Liver (tissue), 9 donors: ENCODE measurements around the gene USP40. TPM values are rescaled to one million over a fixed set of nuclear protein-coding genes. Genes with fewer than 3 reads are reported as not detected.

Experiments
- DNase-seq: peaks from one replicate; pipeline ENCODE4 v3.0.0-alpha.2; 2017; ENCODE audit warnings: low spot score
- H3K27ac ChIP-seq, 2 donors: one replicate each; pipeline ENCODE4 v1.7.0; 2013; ENCODE audit warnings: inconsistent platforms in 2 of 2, low read length in 2 of 2, control low read depth in 1 of 2, low read depth in 1 of 2, mild to moderate bottlenecking in 1 of 2
- H3K27me3 ChIP-seq, 4 donors: one replicate each; pipeline versions ENCODE4 v1.6.1 to v1.7.0; 2013; ENCODE audit warnings: low read length in 3 of 4, inconsistent platforms in 1 of 4, mild to moderate bottlenecking in 1 of 4, moderate library complexity in 1 of 4; ENCODE audit not compliant: control insufficient read depth in 4 of 4, insufficient read depth in 4 of 4
- H3K36me3 ChIP-seq, 4 donors: one replicate each; pipeline versions ENCODE4 v1.6.1 to v1.7.0; 2013; ENCODE audit warnings: low read length in 3 of 4, mild to moderate bottlenecking in 3 of 4, low read depth in 1 of 4, moderate library complexity in 1 of 4; ENCODE audit not compliant: control insufficient read depth in 4 of 4, insufficient read depth in 3 of 4
- H3K4me1 ChIP-seq, 4 donors: one replicate each; pipeline versions ENCODE4 v1.6.1 to v1.7.0; 2013; ENCODE audit warnings: low read length in 3 of 4, mild to moderate bottlenecking in 3 of 4, moderate library complexity in 1 of 4; ENCODE audit not compliant: control insufficient read depth in 4 of 4, insufficient read depth in 4 of 4
- H3K4me3 ChIP-seq, 3 donors: one replicate each; pipeline versions ENCODE4 v1.6.1 to v1.7.0; 2013; ENCODE audit warnings: low read length in 3 of 3, control low read depth in 1 of 3, low read depth in 1 of 3, mild to moderate bottlenecking in 1 of 3
- H3K9ac ChIP-seq, 2 donors: one replicate each; pipeline ENCODE4 v1.7.0; 2013; ENCODE audit warnings: low read length in 2 of 2, mild to moderate bottlenecking in 2 of 2, moderate library complexity in 2 of 2, control low read depth in 1 of 2, low read depth in 1 of 2
- H3K9me3 ChIP-seq, 4 donors: one replicate each; pipeline versions ENCODE4 v1.6.1 to v1.7.0; 2013; ENCODE audit warnings: low read length in 3 of 4; ENCODE audit not compliant: control insufficient read depth in 4 of 4
- ATF3 ChIP-seq: IDR thresholded peaks from 2 replicates; pipeline ENCODE4 v1.6.1; 2016; ENCODE audit warnings: antibody characterized with exemption
- EGR1 ChIP-seq, 2 donors: IDR thresholded peaks; 2 replicates each; pipeline ENCODE4 v1.6.1; 2016 to 2018; ENCODE audit warnings: antibody characterized with exemption in 2 of 2, low read depth in 2 of 2
- FOXA1 ChIP-seq: IDR thresholded peaks from 2 replicates; pipeline ENCODE4 v1.6.1; 2016; ENCODE audit warnings: antibody characterized with exemption
- FOXA2 ChIP-seq: IDR thresholded peaks from 2 replicates; pipeline ENCODE4 v1.6.1; 2016; ENCODE audit warnings: antibody characterized with exemption
- GABPA ChIP-seq, 2 donors: IDR thresholded peaks in 1 of 2; conservative IDR thresholded peaks in 1 of 2; 2 replicates each; pipeline ENCODE4 v1.6.1; 2016; ENCODE audit warnings: antibody characterized with exemption in 2 of 2, mild to moderate bottlenecking in 1 of 2, moderate library complexity in 1 of 2
- HNF4A ChIP-seq, 2 donors: conservative IDR thresholded peaks; 2 replicates each; pipeline ENCODE4 v1.6.1; 2016; ENCODE audit warnings: antibody characterized with exemption in 2 of 2, mild to moderate bottlenecking in 2 of 2
- HNF4G ChIP-seq: IDR thresholded peaks from 2 replicates; pipeline ENCODE4 v1.6.1; 2016; ENCODE audit warnings: antibody characterized with exemption
- JUND ChIP-seq, 2 donors: IDR thresholded peaks; 2 replicates each; pipeline ENCODE4 v1.6.1; 2016; ENCODE audit warnings: antibody characterized with exemption in 2 of 2
- MAX ChIP-seq: IDR thresholded peaks from 2 replicates; pipeline ENCODE4 v1.6.1; 2016; ENCODE audit warnings: antibody characterized with exemption
- NR2F2 ChIP-seq: IDR thresholded peaks from 2 replicates; pipeline ENCODE4 v1.6.1; 2016; ENCODE audit warnings: antibody characterized with exemption
- RAD21 ChIP-seq, 2 donors: IDR thresholded peaks; 2 replicates each; pipeline ENCODE4 v1.6.1; 2016; ENCODE audit warnings: antibody characterized with exemption in 2 of 2, mild to moderate bottlenecking in 2 of 2
- REST ChIP-seq: IDR thresholded peaks from 2 replicates; pipeline ENCODE4 v1.6.1; 2016; ENCODE audit warnings: antibody characterized with exemption, mild to moderate bottlenecking
- RXRA ChIP-seq, 2 donors: IDR thresholded peaks; 2 replicates each; pipeline ENCODE4 v1.6.1; 2017 to 2018; ENCODE audit warnings: antibody characterized with exemption in 2 of 2, mild to moderate bottlenecking in 1 of 2
- SP1 ChIP-seq: IDR thresholded peaks from 2 replicates; pipeline ENCODE4 v1.6.1; 2018; ENCODE audit warnings: antibody characterized with exemption, mild to moderate bottlenecking
- TAF1 ChIP-seq: conservative IDR thresholded peaks from 2 replicates; pipeline ENCODE4 v1.6.1; 2016; ENCODE audit warnings: antibody characterized with exemption, mild to moderate bottlenecking
- YY1 ChIP-seq: IDR thresholded peaks from 2 replicates; pipeline ENCODE4 v1.6.1; 2016; ENCODE audit warnings: antibody characterized with exemption, mild to moderate bottlenecking
- WGBS: extraction: QIAGEN DNeasy Blood & Tissue Kit; methylation state at CpG from one replicate; pipeline ENCODE4 v1.1.7; 2013; 5-methylcytosine and 5-hydroxymethylcytosine counted together
- polyA plus RNA-seq, 2 donors: library from polyadenylated mRNA; stranded (reverse) in 1 of 2; unstranded in 1 of 2; fragments of 200-250 nt in 1 of 2; fragments of >200 nt in 1 of 2; fragmentation: Nextera tagmentation in 1 of 2; extraction: Ambion mirVana in 1 of 2; gene quantifications; one replicate each; pipeline versions ENCODE4 v1.2.1 to v1.2.3, GENCODE V29; 2013 to 2015
- total RNA-seq, 2 donors: library from RNA; depleted of rRNA; stranded (reverse); fragments of >200 nt; gene quantifications; one replicate each; pipeline ENCODE4 v1.2.3, GENCODE V29; 2014
- TF ChIP-seq, protein P1 (sequence below): IDR thresholded peaks from 2 replicates; pipeline ENCODE4 v1.6.1; 2016; ENCODE audit warnings: antibody characterized with exemption
- TF ChIP-seq, protein P2 (sequence below): fragments of 150-350 bp; IDR thresholded peaks from 2 replicates; pipeline ENCODE4 v1.5.1; 2017; ENCODE audit warnings: improper control_type of control experiment, low read depth, low read length; ENCODE audit not compliant: missing input control
- donor health status: healthy.
- donor health status: healthy.
- donor health status: healthy.
- donor health status: healthy.
- donor health status: healthy.

The USP40 gene
- total and polyA plus RNA-seq, 4 donors = 12.0 to 29.0 (median 17.1) TPM

GRCh38 chr2:233477548-233478433, 88.8 kb downstream of the USP40 start:
- Histone ChIP-seq H3K27me3 (no peaks in the 10 kb centered on the region), H3K36me3 (peaks cover 4 to 62% (median 25%) of the 10 kb centered on the region in 4 donors), H3K4me3 (no peak overlapping the region), H3K9ac (no peak overlapping the region), H3K9me3 (no peaks in the 10 kb centered on the region), H3K27ac (no peak overlapping the region), H3K4me1 (no peaks in the 10 kb centered on the region)
- DNase-seq = no peak
- 95% methylated on average over 29 of the region's 29 CpGs for WGBS
- TF ChIP-seq HNF4G = no peak
- TF ChIP-seq EGR1 (IDR thresholded peaks at IDR 0.05; ENCODE audit: low read depth in 2 of 2) = no peak
- TF ChIP-seq REST = no peak
- TF ChIP-seq, protein P1, sequence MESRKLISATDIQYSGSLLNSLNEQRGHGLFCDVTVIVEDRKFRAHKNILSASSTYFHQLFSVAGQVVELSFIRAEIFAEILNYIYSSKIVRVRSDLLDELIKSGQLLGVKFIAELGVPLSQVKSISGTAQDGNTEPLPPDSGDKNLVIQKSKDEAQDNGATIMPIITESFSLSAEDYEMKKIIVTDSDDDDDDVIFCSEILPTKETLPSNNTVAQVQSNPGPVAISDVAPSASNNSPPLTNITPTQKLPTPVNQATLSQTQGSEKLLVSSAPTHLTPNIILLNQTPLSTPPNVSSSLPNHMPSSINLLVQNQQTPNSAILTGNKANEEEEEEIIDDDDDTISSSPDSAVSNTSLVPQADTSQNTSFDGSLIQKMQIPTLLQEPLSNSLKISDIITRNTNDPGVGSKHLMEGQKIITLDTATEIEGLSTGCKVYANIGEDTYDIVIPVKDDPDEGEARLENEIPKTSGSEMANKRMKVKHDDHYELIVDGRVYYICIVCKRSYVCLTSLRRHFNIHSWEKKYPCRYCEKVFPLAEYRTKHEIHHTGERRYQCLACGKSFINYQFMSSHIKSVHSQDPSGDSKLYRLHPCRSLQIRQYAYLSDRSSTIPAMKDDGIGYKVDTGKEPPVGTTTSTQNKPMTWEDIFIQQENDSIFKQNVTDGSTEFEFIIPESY = no peak
- TF ChIP-seq RXRA (IDR thresholded peaks at IDR 0.05) = no peak
- TF ChIP-seq TAF1 = no peak
- TF ChIP-seq ATF3 = no peak
- TF ChIP-seq SP1 = no peak
- no peak for TF ChIP-seq RAD21 (IDR thresholded peaks at IDR 0.05)
- no peak for TF ChIP-seq YY1
- no peak for TF ChIP-seq FOXA2
- no peak for TF ChIP-seq HNF4A (conservative IDR thresholded peaks at IDR 0.05)
- TF ChIP-seq MAX = no peak
- TF ChIP-seq JUND (IDR thresholded peaks at IDR 0.05) = no peak
- no peak for TF ChIP-seq NR2F2
- TF ChIP-seq GABPA (IDR thresholded peaks at IDR 0.05 in 1 of 2, conservative IDR thresholded peaks at IDR 0.05 in 1 of 2) = no peak
- no peak for TF ChIP-seq FOXA1
- TF ChIP-seq, protein P2, sequence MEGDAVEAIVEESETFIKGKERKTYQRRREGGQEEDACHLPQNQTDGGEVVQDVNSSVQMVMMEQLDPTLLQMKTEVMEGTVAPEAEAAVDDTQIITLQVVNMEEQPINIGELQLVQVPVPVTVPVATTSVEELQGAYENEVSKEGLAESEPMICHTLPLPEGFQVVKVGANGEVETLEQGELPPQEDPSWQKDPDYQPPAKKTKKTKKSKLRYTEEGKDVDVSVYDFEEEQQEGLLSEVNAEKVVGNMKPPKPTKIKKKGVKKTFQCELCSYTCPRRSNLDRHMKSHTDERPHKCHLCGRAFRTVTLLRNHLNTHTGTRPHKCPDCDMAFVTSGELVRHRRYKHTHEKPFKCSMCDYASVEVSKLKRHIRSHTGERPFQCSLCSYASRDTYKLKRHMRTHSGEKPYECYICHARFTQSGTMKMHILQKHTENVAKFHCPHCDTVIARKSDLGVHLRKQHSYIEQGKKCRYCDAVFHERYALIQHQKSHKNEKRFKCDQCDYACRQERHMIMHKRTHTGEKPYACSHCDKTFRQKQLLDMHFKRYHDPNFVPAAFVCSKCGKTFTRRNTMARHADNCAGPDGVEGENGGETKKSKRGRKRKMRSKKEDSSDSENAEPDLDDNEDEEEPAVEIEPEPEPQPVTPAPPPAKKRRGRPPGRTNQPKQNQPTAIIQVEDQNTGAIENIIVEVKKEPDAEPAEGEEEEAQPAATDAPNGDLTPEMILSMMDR = no peak
